HepG2 (cell line): ENCODE results near the gene ZNF618. TPM values are rescaled to one million over a fixed set of nuclear protein-coding genes. Genes with fewer than 3 reads are reported as not detected.

Experiments used
- ATAC-seq: fragments of 200-7000 bp; cut with Tn5 transposase; 3 replicates; pipeline ENCODE4 v1.9.1; 2020; ENCODE audit warnings: mild to moderate bottlenecking, moderate library complexity
- BruUV-seq: library from RNA; stranded (reverse); fragments of 400-500 nt; replicated peaks from 2 replicates; lab custom pipeline; 2021; lab: Mats Ljungman, UMichigan
- CTCF ChIA-PET: fragments of 300-600 bp; formaldehyde crosslinking; extraction: SDS; loops from one replicate; lab custom pipeline; 2021; ENCODE audit warnings: low total read pairs, inconsistent platforms, low intra/inter-chr PET ratio; lab: Yijun Ruan, JAX
- POLR2A ChIA-PET: fragments of 350-600 bp; sonication (Branson Sonifier 250); formaldehyde crosslinking; loops from one replicate; lab custom pipeline; 2020; ENCODE audit warnings: antibody characterized with exemption, inconsistent platforms; lab: Yijun Ruan, JAX
- DNase-seq: peaks from one replicate; pipeline ENCODE4 v3.0.0-alpha.2; 2015; ENCODE audit warnings: low spot score
- FAIRE-seq: peaks from 3 replicates; lab custom pipeline; 2011; peaks lifted over from hg19 to GRCh38; lab: Jason Lieb, UNC
- H2AFZ ChIP-seq: one replicate; pipeline ENCODE4 v1.6.1; 2011; ENCODE audit warnings: low read length, inconsistent platforms
- H3K27ac ChIP-seq: fragments of 300-600 bp; 3 replicates; pipeline ENCODE4 v1.8.0; 2011; ENCODE audit warnings: mixed run types, mild to moderate bottlenecking, mixed read lengths, low read length, inconsistent platforms; ENCODE audit not compliant: insufficient read depth; ENCODE audit errors: extremely low read length
- H3K27me3 ChIP-seq, 2 experiments: fragments of 200-600 bp in 1 of 2; 2 replicates in 1 of 2; 3 replicates in 1 of 2; pipeline versions ENCODE4 v1.6.0 to v1.8.0; 2011; ENCODE audit warnings: low read length in 2 of 2, mild to moderate bottlenecking in 2 of 2, moderate library complexity in 2 of 2, inconsistent platforms in 1 of 2; ENCODE audit not compliant: insufficient read depth in 2 of 2, control insufficient read depth in 1 of 2
- H3K36me3 ChIP-seq, 2 experiments: fragments of 200-600 bp in 1 of 2; replicated peaks in 1 of 2; 2 replicates in 1 of 2; 3 replicates in 1 of 2; pipeline versions ENCODE4 v1.5.1 to v1.8.0; 2011; ENCODE audit warnings: low read length in 2 of 2, inconsistent platforms in 1 of 2; ENCODE audit not compliant: insufficient read depth in 2 of 2, control insufficient read depth in 1 of 2
- H3K4me1 ChIP-seq: 2 replicates; pipeline ENCODE4 v1.5.1; 2012; ENCODE audit warnings: low read length, inconsistent platforms; ENCODE audit not compliant: insufficient read depth
- H3K4me2 ChIP-seq: 2 replicates; pipeline ENCODE4 v1.6.0; 2011; ENCODE audit warnings: low read depth, low read length, inconsistent platforms
- H3K4me3 ChIP-seq, 3 experiments: fragments of 200-600 bp in 1 of 3; sonication (generic), shearing (Covaris generic) in 1 of 3; replicated peaks in 1 of 3; 2 replicates each; pipeline ENCODE4 v1.5.1; 2011 to 2016; ENCODE audit warnings: low read length in 3 of 3, inconsistent platforms in 2 of 3, low read depth in 2 of 3, mild to moderate bottlenecking in 2 of 3, control low read depth in 1 of 3, mixed read lengths in 1 of 3; ENCODE audit not compliant: insufficient read depth in 1 of 3
- H3K79me2 ChIP-seq: one replicate; pipeline ENCODE4 v1.6.1; 2011; ENCODE audit warnings: low read length, inconsistent platforms; ENCODE audit not compliant: insufficient read depth
- H3K9ac ChIP-seq: 2 replicates; pipeline ENCODE4 v1.6.0; 2011; ENCODE audit warnings: mild to moderate bottlenecking, low read depth, low read length, inconsistent platforms; ENCODE audit not compliant: insufficient read depth
- H3K9me3 ChIP-seq: 2 replicates; pipeline ENCODE4 v1.5.1; 2012; ENCODE audit warnings: mild to moderate bottlenecking, low read length
- H4K20me1 ChIP-seq: 2 replicates; pipeline ENCODE4 v1.6.0; 2011; ENCODE audit warnings: inconsistent platforms, mild to moderate bottlenecking, low read length, moderate library complexity; ENCODE audit not compliant: insufficient read depth
- CREB1 ChIP-seq, 2 experiments: fragments of 450-650 bp in 1 of 2; IDR thresholded peaks; 2 replicates each; pipeline ENCODE4 v1.6.1; 2016 to 2017; ENCODE audit warnings: control low read depth in 1 of 2, mild to moderate bottlenecking in 1 of 2, missing compliant biosample characterization in 1 of 2, missing genetic modification characterization in 1 of 2
- ZNF451 ChIP-seq: sonication (generic); formaldehyde crosslinking; IDR thresholded peaks from 2 replicates; pipeline ENCODE4 v1.5.0; 2020; ENCODE audit warnings: mild to moderate bottlenecking, missing genetic modification reagents
- ZNF629 ChIP-seq: sonication (generic); formaldehyde crosslinking; conservative IDR thresholded peaks from 2 replicates; pipeline ENCODE4 v1.5.0; 2020; ENCODE audit warnings: missing genetic modification reagents
- WGBS: methylation state at CpG from one replicate; pipeline ENCODE4 v1.1.6; 2017; ENCODE audit warnings: low lambda C conversion rate; 5-methylcytosine and 5-hydroxymethylcytosine counted together
- in situ Hi-C: cut with HindIII; loops from 2 replicates; pipeline ENCODE4 v1.10.0; 2017; ENCODE audit warnings: low pct_unique_long_range_greater_than_20kb; ENCODE audit not compliant: extremely low pct_ligation_motif_present
- intact Hi-C: fragments of 100-400 bp; cut with micrococcal nuclease; formaldehyde crosslinking; loops from one replicate; pipeline ENCODE4 v1.10.0; 2022; ENCODE audit not compliant: unreplicated experiment
- polyA plus RNA-seq, 8 experiments: library from polyadenylated mRNA; depleted of rRNA in 3 of 8; stranded (reverse) in 7 of 8; unstranded in 1 of 8; fragments of >200 nt; fragmentation: Illumina TruSeq in 4 of 8; extraction: Trizol in 4 of 8; gene quantifications; 2 replicates each; pipeline versions ENCODE4 v1.2.1 to v1.2.3, GENCODE V29; 2011 to 2016; ENCODE audit warnings: low read depth in 4 of 8, missing spikeins in 1 of 8, mixed read lengths in 1 of 8; ENCODE audit not compliant: insufficient read depth in 1 of 8
- total RNA-seq, 5 experiments: library from RNA; depleted of rRNA; stranded (reverse); fragments of >200 nt; fragmentation: Illumina TruSeq; extraction: Trizol; gene quantifications; 2 replicates each; pipeline ENCODE4 v1.2.3, GENCODE V29; 2016; ENCODE audit warnings: low read depth in 1 of 5
- TF ChIP-seq, protein P1 (sequence below): sonication (generic); formaldehyde crosslinking; conservative IDR thresholded peaks from 2 replicates; pipeline ENCODE4 v1.8.0; 2022; ENCODE audit warnings: missing genetic modification reagents

Gene ZNF618
- total and polyA plus RNA-seq, 2 of the 13 experiments (the other 11 are each of a cell fraction or from before 2014, with no cell fraction given) = 0.07 TPM

DNA sequence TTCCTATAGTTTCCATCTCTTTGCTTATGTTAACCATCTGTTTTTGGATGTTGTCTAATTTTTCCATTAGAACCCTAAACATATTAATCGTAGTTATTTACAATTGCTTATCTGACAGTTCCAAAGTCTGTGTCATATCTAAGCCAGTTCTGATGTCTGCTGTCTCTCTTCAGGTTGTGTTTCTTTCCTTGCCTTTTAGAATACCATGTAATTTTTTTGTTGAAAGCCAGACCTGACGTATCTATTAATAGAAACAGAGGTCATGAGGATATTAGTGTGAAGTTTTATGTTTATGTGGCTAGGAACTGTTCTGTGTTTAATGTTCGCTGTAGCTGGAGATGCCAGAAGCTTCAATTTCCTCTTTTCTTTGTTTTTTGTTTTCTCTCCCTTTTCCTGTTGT lies 52.2 kb downstream of the ZNF618 start:
- H3K9ac ChIP-seq = no peak overlapping the region
- ChIA-PET POLR2A (no interaction called here), CTCF (no interaction called here)
- ATAC-seq (no peak), DNase-seq (no peak), FAIRE-seq (no peak)
- in situ Hi-C loops (no loop called here), intact Hi-C loops (no loop called here)
- H3K4me1 ChIP-seq = no peaks in the 10 kb centered on the region
- no peaks in the 10 kb centered on the region for H3K79me2 ChIP-seq
- no peak overlapping the region for H3K4me3 ChIP-seq
- no peaks in the 10 kb centered on the region for H3K9me3 ChIP-seq
- no TSS peak for BruUV-seq
- H3K27ac ChIP-seq = no peak overlapping the region
- 30% methylated on average over 3 of the region's 3 CpGs for WGBS
- H3K36me3 ChIP-seq = no peaks in the 10 kb centered on the region
- H3K27me3 ChIP-seq = peaks cover 0 to 4% of the 10 kb centered on the region in 2 experiments; a peak in 1 of 5 replicates
- TF ChIP-seq ZNF451 (CRISPR knock-in tag) = no peak
- TF ChIP-seq, protein P1, sequence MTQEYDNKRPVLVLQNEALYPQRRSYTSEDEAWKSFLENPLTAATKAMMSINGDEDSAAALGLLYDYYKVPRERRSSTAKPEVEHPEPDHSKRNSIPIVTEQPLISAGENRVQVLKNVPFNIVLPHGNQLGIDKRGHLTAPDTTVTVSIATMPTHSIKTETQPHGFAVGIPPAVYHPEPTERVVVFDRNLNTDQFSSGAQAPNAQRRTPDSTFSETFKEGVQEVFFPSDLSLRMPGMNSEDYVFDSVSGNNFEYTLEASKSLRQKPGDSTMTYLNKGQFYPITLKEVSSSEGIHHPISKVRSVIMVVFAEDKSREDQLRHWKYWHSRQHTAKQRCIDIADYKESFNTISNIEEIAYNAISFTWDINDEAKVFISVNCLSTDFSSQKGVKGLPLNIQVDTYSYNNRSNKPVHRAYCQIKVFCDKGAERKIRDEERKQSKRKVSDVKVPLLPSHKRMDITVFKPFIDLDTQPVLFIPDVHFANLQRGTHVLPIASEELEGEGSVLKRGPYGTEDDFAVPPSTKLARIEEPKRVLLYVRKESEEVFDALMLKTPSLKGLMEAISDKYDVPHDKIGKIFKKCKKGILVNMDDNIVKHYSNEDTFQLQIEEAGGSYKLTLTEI (CRISPR knock-in tag) = no peak
- H4K20me1 ChIP-seq = no peaks in the 10 kb centered on the region
- no peak overlapping the region for H2AFZ ChIP-seq
- H3K4me2 ChIP-seq = no peak overlapping the region

DNA sequence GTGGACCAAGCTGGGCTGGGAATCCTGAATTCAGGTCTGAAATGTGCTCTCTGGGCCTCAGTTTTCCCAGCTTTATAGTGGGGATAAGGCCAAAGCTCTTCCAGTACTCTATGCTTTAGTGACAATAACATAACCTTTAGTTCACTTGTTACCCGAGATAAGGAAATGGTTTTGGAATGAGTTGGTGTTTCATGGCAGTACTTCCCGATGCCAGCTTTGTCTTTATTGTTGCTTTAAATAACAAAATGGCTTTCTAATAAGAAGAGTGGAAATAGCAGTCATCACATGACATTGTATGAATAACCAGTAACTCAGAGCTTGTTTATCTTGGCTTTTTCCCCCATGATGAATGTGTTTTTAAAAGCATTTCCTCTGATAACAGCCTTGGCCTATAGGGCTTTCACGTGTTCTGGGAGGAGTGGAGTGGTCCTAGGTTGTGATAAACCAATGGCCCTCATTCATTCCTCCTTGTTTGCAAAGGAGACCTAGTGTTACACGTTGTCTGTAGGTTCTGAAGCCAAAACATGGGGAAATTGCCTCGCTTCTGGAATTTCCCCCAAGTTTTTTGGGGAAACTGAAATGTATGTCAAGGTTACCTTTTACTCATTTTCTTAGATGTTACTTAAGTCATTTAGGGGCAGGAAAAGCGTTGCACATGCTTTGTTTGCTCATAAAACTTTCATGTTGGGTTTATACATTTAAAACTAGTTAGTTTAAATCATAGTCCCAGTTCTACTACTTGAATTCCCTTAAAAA lies 53.7 kb downstream of the ZNF618 start:
- Histone ChIP-seq H3K9ac (no peak overlapping the region), H2AFZ (no peak overlapping the region), H3K27ac (no peak overlapping the region), H3K36me3 (no peaks in the 10 kb centered on the region), H4K20me1 (no peaks in the 10 kb centered on the region), H3K4me2 (no peak overlapping the region), H3K79me2 (no peaks in the 10 kb centered on the region), H3K4me1 (no peaks in the 10 kb centered on the region), H3K9me3 (no peaks in the 10 kb centered on the region), H3K4me3 (no peak overlapping the region), H3K27me3 (peaks cover 2 to 4% of the 10 kb centered on the region in 2 experiments; a peak in 2 of 5 replicates)
- in situ Hi-C loops = no loop called here
- no peak for ATAC-seq
- intact Hi-C loops = no loop called here
- peak; percentile 34; the same call in 1 of the 2 replicates for TF ChIP-seq ZNF629 (CRISPR knock-in tag)
- TF ChIP-seq CREB1 (IDR thresholded peaks at IDR 0.05) = no peak
- TF ChIP-seq CREB1 (CRISPR knock-in tag; IDR thresholded peaks at IDR 0.05) = no peak
- no peak for FAIRE-seq
- BruUV-seq = no TSS peak
- ChIA-PET CTCF (no interaction called here), POLR2A (no interaction called here)
- WGBS = 15% methylated on average over 5 of the region's 6 CpGs
- DNase-seq = no peak
